ENCODE results near the gene LEMD1. TPM values are rescaled to one million over a fixed set of nuclear protein-coding genes. Genes with fewer than 3 reads are reported as not detected.

LEMD1 gene
- total and polyA plus RNA-seq, 4 donors, result 0.72 to 1.5 (median 1.1) TPM

DNA sequence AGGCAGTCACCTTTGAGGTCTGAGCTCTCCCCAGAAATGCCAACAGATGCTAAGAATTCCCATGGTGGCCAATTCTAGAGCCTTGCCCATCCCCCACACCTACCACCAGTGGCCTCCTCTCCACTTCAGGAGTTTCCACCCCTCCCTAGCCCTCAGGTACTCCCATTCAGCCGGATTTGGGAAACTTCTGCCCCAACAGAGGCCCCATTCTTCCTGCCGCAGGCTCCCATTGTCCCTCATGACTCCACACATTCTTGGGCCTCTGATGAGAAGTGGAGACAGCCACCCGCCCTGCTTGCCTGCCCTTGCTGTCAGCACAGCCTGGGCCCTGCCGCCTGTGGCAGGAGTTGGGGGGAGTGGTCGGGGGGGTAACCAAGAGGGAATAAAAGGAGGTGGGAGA lies 29.3 kb upstream of the LEMD1 start:
- TF ChIP-seq, protein P1, sequence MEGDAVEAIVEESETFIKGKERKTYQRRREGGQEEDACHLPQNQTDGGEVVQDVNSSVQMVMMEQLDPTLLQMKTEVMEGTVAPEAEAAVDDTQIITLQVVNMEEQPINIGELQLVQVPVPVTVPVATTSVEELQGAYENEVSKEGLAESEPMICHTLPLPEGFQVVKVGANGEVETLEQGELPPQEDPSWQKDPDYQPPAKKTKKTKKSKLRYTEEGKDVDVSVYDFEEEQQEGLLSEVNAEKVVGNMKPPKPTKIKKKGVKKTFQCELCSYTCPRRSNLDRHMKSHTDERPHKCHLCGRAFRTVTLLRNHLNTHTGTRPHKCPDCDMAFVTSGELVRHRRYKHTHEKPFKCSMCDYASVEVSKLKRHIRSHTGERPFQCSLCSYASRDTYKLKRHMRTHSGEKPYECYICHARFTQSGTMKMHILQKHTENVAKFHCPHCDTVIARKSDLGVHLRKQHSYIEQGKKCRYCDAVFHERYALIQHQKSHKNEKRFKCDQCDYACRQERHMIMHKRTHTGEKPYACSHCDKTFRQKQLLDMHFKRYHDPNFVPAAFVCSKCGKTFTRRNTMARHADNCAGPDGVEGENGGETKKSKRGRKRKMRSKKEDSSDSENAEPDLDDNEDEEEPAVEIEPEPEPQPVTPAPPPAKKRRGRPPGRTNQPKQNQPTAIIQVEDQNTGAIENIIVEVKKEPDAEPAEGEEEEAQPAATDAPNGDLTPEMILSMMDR (IDR thresholded peaks at IDR 0.05; ENCODE audit: control extremely low read depth, extremely low read depth), result no peak
- Histone ChIP-seq H3K27me3 (ENCODE audit: control insufficient read depth in 3 of 3, insufficient read depth in 3 of 3, low read length in 2 of 3) (peaks cover 0 to 35% (median 35%) of the 10 kb centered on the region in 3 donors), H3K9ac (ENCODE audit: insufficient read depth in 1 of 2, low read length in 2 of 2) (no peak overlapping the region), H3K36me3 (ENCODE audit: control insufficient read depth in 4 of 4, insufficient read depth in 4 of 4, low read length in 4 of 4) (no peaks in the 10 kb centered on the region), H3K27ac (ENCODE audit: low read depth in 1 of 2, low read length in 1 of 2) (no peak overlapping the region), H3K4me3 (no peak overlapping the region), H3K9me3 (ENCODE audit: control insufficient read depth in 4 of 4, insufficient read depth in 3 of 4, low read length in 3 of 4) (no peaks in the 10 kb centered on the region), H3K4me1 (ENCODE audit: control insufficient read depth in 5 of 5, insufficient read depth in 5 of 5, low read length in 5 of 5) (peaks cover 0 to 20% (median 7%) of the 10 kb centered on the region in 5 donors)
- DNase-seq (no peak), ATAC-seq (ENCODE audit: insufficient read depth, low FRiP score) (no peak)
- 69% methylated on average over 5 of the region's 5 CpGs for WGBS, 2 donors

DNA sequence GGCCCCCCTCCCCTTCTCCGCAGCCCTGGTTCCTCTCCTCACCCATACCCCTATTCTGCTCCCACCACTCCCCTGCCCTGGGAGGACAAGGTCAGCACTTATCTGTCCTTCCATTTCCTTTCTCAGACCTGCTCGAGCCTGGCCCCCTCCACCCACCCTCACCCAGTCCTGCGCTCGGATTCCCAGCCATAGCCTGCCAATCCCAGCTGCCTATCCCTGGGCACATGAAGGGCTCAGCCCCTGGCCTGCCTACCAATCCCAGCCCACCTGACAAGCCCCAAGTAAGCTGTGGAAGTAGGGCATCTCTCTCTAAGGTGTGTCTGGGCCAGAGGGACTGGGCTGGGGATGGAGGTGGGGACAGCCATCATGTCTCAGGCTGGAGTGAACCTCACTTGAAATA lies 28.6 kb upstream of the LEMD1 start:
- H3K4me1 ChIP-seq (ENCODE audit: control insufficient read depth in 5 of 5, insufficient read depth in 5 of 5, low read length in 5 of 5), result peaks cover 0 to 28% (median 6%) of the 10 kb centered on the region in 5 donors
- TF ChIP-seq, protein P1 (IDR thresholded peaks at IDR 0.05; ENCODE audit: control extremely low read depth, extremely low read depth), result no peak
- H3K4me3 ChIP-seq, result no peak overlapping the region
- no peak for ATAC-seq (ENCODE audit: insufficient read depth, low FRiP score)
- peaks cover 0 to 29% (median 27%) of the 10 kb centered on the region in 3 donors for H3K27me3 ChIP-seq (ENCODE audit: control insufficient read depth in 3 of 3, insufficient read depth in 3 of 3, low read length in 2 of 3)
- H3K36me3 ChIP-seq (ENCODE audit: control insufficient read depth in 4 of 4, insufficient read depth in 4 of 4, low read length in 4 of 4), result no peaks in the 10 kb centered on the region
- no peaks in the 10 kb centered on the region for H3K9me3 ChIP-seq (ENCODE audit: control insufficient read depth in 4 of 4, insufficient read depth in 3 of 4, low read length in 3 of 4)
- H3K9ac ChIP-seq (ENCODE audit: insufficient read depth in 1 of 2, low read length in 2 of 2), result no peak overlapping the region
- DNase-seq, result peak in 1 of 3 donors; percentile 52
- no peak overlapping the region for H3K27ac ChIP-seq (ENCODE audit: low read depth in 1 of 2, low read length in 1 of 2)
- 60 to 66% methylated on average over 4 of the region's 4 CpGs for WGBS, 2 donors

DNA sequence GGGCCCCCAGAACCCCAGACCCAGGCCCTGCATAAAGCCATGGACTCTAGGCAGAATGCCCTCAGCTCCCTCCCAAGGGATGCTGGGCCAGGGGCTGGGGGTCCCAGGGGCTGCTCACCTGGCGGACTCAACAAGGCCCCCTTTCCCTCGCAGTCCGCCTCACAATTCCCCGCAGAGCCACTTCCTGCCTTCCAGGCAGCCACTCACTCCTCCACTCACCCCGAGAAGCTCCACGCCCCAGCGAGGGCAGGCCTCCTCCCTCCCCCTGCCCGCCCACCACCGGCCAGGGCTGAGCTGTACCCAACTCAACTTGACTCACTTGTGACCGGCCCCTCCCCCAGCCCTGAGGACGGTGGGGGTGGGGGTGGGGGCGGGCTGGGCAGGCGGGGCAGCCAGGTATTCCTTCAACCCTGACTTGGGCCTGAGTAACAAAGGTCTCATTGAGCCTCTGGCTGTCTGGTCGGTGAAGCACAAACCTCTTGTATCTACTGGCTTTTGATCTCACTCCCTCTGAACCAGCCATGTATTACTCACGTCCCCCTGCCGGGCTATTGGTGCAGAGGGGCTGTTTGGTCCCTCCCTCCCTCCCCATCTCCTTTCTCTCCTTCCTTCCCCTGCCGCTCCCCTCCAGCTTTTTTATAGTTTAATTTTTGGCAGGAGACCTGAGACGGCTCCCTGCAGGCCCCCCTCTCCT lies 28.0 kb upstream of the LEMD1 start:
- Histone ChIP-seq H3K9me3 (ENCODE audit: control insufficient read depth in 4 of 4, insufficient read depth in 3 of 4, low read length in 3 of 4) (no peaks in the 10 kb centered on the region), H3K27ac (ENCODE audit: low read depth in 1 of 2, low read length in 1 of 2) (peak overlapping the region in 1 of 2 donors; percentile 58), H3K4me3 (no peak overlapping the region), H3K36me3 (ENCODE audit: control insufficient read depth in 4 of 4, insufficient read depth in 4 of 4, low read length in 4 of 4) (no peaks in the 10 kb centered on the region), H3K4me1 (ENCODE audit: control insufficient read depth in 5 of 5, insufficient read depth in 5 of 5, low read length in 5 of 5) (peaks cover 0 to 33% (median 8%) of the 10 kb centered on the region in 5 donors), H3K27me3 (ENCODE audit: control insufficient read depth in 3 of 3, insufficient read depth in 3 of 3, low read length in 2 of 3) (peaks cover 0 to 24% (median 22%) of the 10 kb centered on the region in 3 donors), H3K9ac (ENCODE audit: insufficient read depth in 1 of 2, low read length in 2 of 2) (no peak overlapping the region)
- DNase-seq (peak; percentile 55 to 85 (median 83)), ATAC-seq (ENCODE audit: insufficient read depth, low FRiP score) (peak; percentile 88)
- TF ChIP-seq, protein P1 (IDR thresholded peaks at IDR 0.05; ENCODE audit: control extremely low read depth, extremely low read depth), result no peak
- 40 to 57% methylated on average over 14 to 18 of the region's 18 CpGs for WGBS, 2 donors
